ENCODE measurements around the gene TAF9B.
"Not testable (repeated sequence)": the region's sequence is repeated elsewhere in the genome, so short reads cannot be mapped to it uniquely, and the experiment has no call there.

TAF9B gene
- total RNA-seq: 9.4 to 50.4 (median 29.9) reads per million in 9 experiments

- H3K27me3 Mint-ChIP-seq: no peaks in the 10 kb centered on the region
- H3K9me3 Mint-ChIP-seq: no peaks in the 10 kb centered on the region
- H3K27ac Mint-ChIP-seq: peak within 1 kb of the TSS; percentile 95
- ATAC-seq (replicated peaks): peak; percentile 97
- DNase-seq: peak; percentile 74 to 80 (median 77)
- H3K4me3 Mint-ChIP-seq: peak within 1 kb of the TSS; percentile 84 to 85
- peaks cover 16% of the 10 kb centered on the region for H3K36me3 Mint-ChIP-seq (ENCODE audit: insufficient read depth)
- peaks cover 5 to 6% of the 10 kb centered on the region in 2 donors for H3K4me1 Mint-ChIP-seq (ENCODE audit: low read depth in 2 of 2)
These were observed at the start of gene TAF9B for GRCh38 chrX:78139160-78140123. Gene TAF9B (minus strand): TSS chrX:78139650. CDS start chrX:78139611, 39 bp downstream.

- DNase-seq (no peak), ATAC-seq (replicated peaks) (no peak)
- Mint-ChIP-seq H3K27me3 (peaks cover 9 to 12% of the 10 kb centered on the region in 2 donors), H3K36me3 (ENCODE audit: insufficient read depth) (no peaks in the 10 kb centered on the region), H3K4me1 (ENCODE audit: low read depth in 2 of 2) (no peaks in the 10 kb centered on the region), H3K4me3 (no peak overlapping the region), H3K9me3 (no peaks in the 10 kb centered on the region), H3K27ac (no peak overlapping the region)
These were observed 43.4 kb upstream of the TAF9B start for GRCh38 chrX:78182881-78183280.

GRCh38 chrX:78181307-78181706 is 41.9 kb upstream of the TAF9B start:
- no peak for ATAC-seq (replicated peaks)
- Mint-ChIP-seq H3K4me1 (ENCODE audit: low read depth in 2 of 2) (no peaks in the 10 kb centered on the region), H3K36me3 (ENCODE audit: insufficient read depth) (no peaks in the 10 kb centered on the region), H3K27ac (no peak overlapping the region), H3K27me3 (peaks cover 9 to 12% of the 10 kb centered on the region in 2 donors), H3K4me3 (no peak overlapping the region), H3K9me3 (no peaks in the 10 kb centered on the region)
- DNase-seq: no peak

- no peak overlapping the region for H3K27ac Mint-ChIP-seq
- no peak for ATAC-seq (replicated peaks)
- H3K9me3 Mint-ChIP-seq: no peaks in the 10 kb centered on the region
- no peaks in the 10 kb centered on the region for H3K4me1 Mint-ChIP-seq (ENCODE audit: low read depth in 2 of 2)
- H3K4me3 Mint-ChIP-seq: no peak overlapping the region
- no peak for DNase-seq
- H3K36me3 Mint-ChIP-seq (ENCODE audit: insufficient read depth): no peaks in the 10 kb centered on the region
- no peaks in the 10 kb centered on the region for H3K27me3 Mint-ChIP-seq
These were observed 28.6 kb upstream of the TAF9B start for GRCh38 chrX:78168065-78168464.

GRCh38 chrX:78165425-78165824 is 26.0 kb upstream of the TAF9B start:
- Mint-ChIP-seq H3K27me3 (peaks cover 9% of the 10 kb centered on the region in 2 donors), H3K36me3 (ENCODE audit: insufficient read depth) (no peaks in the 10 kb centered on the region), H3K4me1 (ENCODE audit: low read depth in 2 of 2) (no peaks in the 10 kb centered on the region), H3K9me3 (no peaks in the 10 kb centered on the region), H3K27ac (peak overlapping the region in 1 of 2 donors; percentile 16), H3K4me3 (no peak overlapping the region)
- no peak for DNase-seq
- ATAC-seq (replicated peaks): no peak

GRCh38 chrX:78163175-78163574 is 23.7 kb upstream of the TAF9B start:
- not testable (repeated sequence) for ATAC-seq (replicated peaks)

GRCh38 chrX:78160711-78161110 is 21.3 kb upstream of the TAF9B start:
- H3K4me1 Mint-ChIP-seq (ENCODE audit: low read depth in 2 of 2): not testable (repeated sequence)

More at GRCh38 chrX:78163175-78163574, 23.7 kb upstream of the TAF9B start:
- not testable (repeated sequence) for H3K36me3 Mint-ChIP-seq (ENCODE audit: insufficient read depth); DNase-seq; H3K4me1 Mint-ChIP-seq (ENCODE audit: low read depth in 2 of 2); H3K27ac Mint-ChIP-seq; H3K9me3 Mint-ChIP-seq; H3K4me3 Mint-ChIP-seq
- H3K27me3 Mint-ChIP-seq: peaks cover 11 to 15% of the 10 kb centered on the region in 2 donors

GRCh38 chrX:78157846-78158245 is 18.4 kb upstream of the TAF9B start:
- H3K36me3 Mint-ChIP-seq (ENCODE audit: insufficient read depth); H3K9me3 Mint-ChIP-seq; H3K4me1 Mint-ChIP-seq (ENCODE audit: low read depth in 2 of 2); DNase-seq; H3K4me3 Mint-ChIP-seq; H3K27ac Mint-ChIP-seq; ATAC-seq (replicated peaks): not testable (repeated sequence)
- H3K27me3 Mint-ChIP-seq: peaks cover 27 to 30% of the 10 kb centered on the region in 2 donors

More at GRCh38 chrX:78160711-78161110, 21.3 kb upstream of the TAF9B start:
- H3K4me3 Mint-ChIP-seq; DNase-seq; H3K9me3 Mint-ChIP-seq; ATAC-seq (replicated peaks); H3K27ac Mint-ChIP-seq; H3K36me3 Mint-ChIP-seq (ENCODE audit: insufficient read depth): not testable (repeated sequence)
- H3K27me3 Mint-ChIP-seq: peaks cover 19% of the 10 kb centered on the region in 2 donors

- H3K4me3 Mint-ChIP-seq; H3K36me3 Mint-ChIP-seq (ENCODE audit: insufficient read depth); ATAC-seq (replicated peaks); DNase-seq; H3K27ac Mint-ChIP-seq; H3K4me1 Mint-ChIP-seq (ENCODE audit: low read depth in 2 of 2); H3K9me3 Mint-ChIP-seq: not testable (repeated sequence)
- peaks cover 27 to 30% of the 10 kb centered on the region in 2 donors for H3K27me3 Mint-ChIP-seq
These were observed 17.9 kb upstream of the TAF9B start for GRCh38 chrX:78157373-78157772.

- not testable (repeated sequence) for H3K27ac Mint-ChIP-seq; H3K4me1 Mint-ChIP-seq (ENCODE audit: low read depth in 2 of 2); H3K4me3 Mint-ChIP-seq; H3K36me3 Mint-ChIP-seq (ENCODE audit: insufficient read depth); ATAC-seq (replicated peaks); DNase-seq; H3K27me3 Mint-ChIP-seq
- H3K9me3 Mint-ChIP-seq: peaks cover 5 to 13% of the 10 kb centered on the region in 2 donors
These were observed 7.6 kb upstream of the TAF9B start for GRCh38 chrX:78147002-78147540.

GRCh38 chrX:78140206-78140605 is 756 bp upstream of the TAF9B start:
- H3K36me3 Mint-ChIP-seq (ENCODE audit: insufficient read depth): peaks cover 16% of the 10 kb centered on the region
- ATAC-seq (replicated peaks) (no peak), DNase-seq (no peak)
- H3K4me3 Mint-ChIP-seq: peak overlapping the region; percentile 84 to 85
- no peaks in the 10 kb centered on the region for H3K9me3 Mint-ChIP-seq
- peak overlapping the region; percentile 95 for H3K27ac Mint-ChIP-seq
- peaks cover 5 to 6% of the 10 kb centered on the region in 2 donors for H3K4me1 Mint-ChIP-seq (ENCODE audit: low read depth in 2 of 2)
- no peaks in the 10 kb centered on the region for H3K27me3 Mint-ChIP-seq

- H3K4me1 Mint-ChIP-seq (ENCODE audit: low read depth in 2 of 2): peaks cover 0 to 8% of the 10 kb centered on the region in 2 donors
- ATAC-seq (replicated peaks) (peak; percentile 19), DNase-seq (no peak)
- H3K27ac Mint-ChIP-seq: no peak overlapping the region
- H3K4me3 Mint-ChIP-seq: no peak overlapping the region
- H3K9me3 Mint-ChIP-seq: no peaks in the 10 kb centered on the region
- no peaks in the 10 kb centered on the region for H3K27me3 Mint-ChIP-seq
- H3K36me3 Mint-ChIP-seq (ENCODE audit: insufficient read depth): peaks cover 17% of the 10 kb centered on the region
These were observed 6.1 kb downstream of the TAF9B start for GRCh38 chrX:78133238-78133960.

- peaks cover 0 to 8% of the 10 kb centered on the region in 2 donors for H3K4me1 Mint-ChIP-seq (ENCODE audit: low read depth in 2 of 2)
- no peak for DNase-seq
- no peak for ATAC-seq (replicated peaks)
- H3K27me3 Mint-ChIP-seq: no peaks in the 10 kb centered on the region
- H3K9me3 Mint-ChIP-seq: no peaks in the 10 kb centered on the region
- no peak overlapping the region for H3K4me3 Mint-ChIP-seq
- H3K27ac Mint-ChIP-seq: no peak overlapping the region
- H3K36me3 Mint-ChIP-seq (ENCODE audit: insufficient read depth): peaks cover 35% of the 10 kb centered on the region
These were observed 8.3 kb downstream of the TAF9B start for GRCh38 chrX:78131117-78131516.
